GM12874 (cell line): Measurements from ENCODE around the gene ATP6V0E1.

ENCODE experiments used
- TF ChIP-seq, protein P1 (sequence below): IDR thresholded peaks from 2 replicates; pipeline ENCODE4 v1.5.1; 2011; ENCODE audit warnings: low read depth, mild to moderate bottlenecking, control low read depth, low read length, moderate library complexity; ENCODE audit not compliant: insufficient read depth

ATP6V0E1 gene

GRCh38 chr5:172957458-172957857 lies 26.1 kb upstream of the ATP6V0E1 start:
- TF ChIP-seq, protein P1, sequence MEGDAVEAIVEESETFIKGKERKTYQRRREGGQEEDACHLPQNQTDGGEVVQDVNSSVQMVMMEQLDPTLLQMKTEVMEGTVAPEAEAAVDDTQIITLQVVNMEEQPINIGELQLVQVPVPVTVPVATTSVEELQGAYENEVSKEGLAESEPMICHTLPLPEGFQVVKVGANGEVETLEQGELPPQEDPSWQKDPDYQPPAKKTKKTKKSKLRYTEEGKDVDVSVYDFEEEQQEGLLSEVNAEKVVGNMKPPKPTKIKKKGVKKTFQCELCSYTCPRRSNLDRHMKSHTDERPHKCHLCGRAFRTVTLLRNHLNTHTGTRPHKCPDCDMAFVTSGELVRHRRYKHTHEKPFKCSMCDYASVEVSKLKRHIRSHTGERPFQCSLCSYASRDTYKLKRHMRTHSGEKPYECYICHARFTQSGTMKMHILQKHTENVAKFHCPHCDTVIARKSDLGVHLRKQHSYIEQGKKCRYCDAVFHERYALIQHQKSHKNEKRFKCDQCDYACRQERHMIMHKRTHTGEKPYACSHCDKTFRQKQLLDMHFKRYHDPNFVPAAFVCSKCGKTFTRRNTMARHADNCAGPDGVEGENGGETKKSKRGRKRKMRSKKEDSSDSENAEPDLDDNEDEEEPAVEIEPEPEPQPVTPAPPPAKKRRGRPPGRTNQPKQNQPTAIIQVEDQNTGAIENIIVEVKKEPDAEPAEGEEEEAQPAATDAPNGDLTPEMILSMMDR, result no peak

DNA sequence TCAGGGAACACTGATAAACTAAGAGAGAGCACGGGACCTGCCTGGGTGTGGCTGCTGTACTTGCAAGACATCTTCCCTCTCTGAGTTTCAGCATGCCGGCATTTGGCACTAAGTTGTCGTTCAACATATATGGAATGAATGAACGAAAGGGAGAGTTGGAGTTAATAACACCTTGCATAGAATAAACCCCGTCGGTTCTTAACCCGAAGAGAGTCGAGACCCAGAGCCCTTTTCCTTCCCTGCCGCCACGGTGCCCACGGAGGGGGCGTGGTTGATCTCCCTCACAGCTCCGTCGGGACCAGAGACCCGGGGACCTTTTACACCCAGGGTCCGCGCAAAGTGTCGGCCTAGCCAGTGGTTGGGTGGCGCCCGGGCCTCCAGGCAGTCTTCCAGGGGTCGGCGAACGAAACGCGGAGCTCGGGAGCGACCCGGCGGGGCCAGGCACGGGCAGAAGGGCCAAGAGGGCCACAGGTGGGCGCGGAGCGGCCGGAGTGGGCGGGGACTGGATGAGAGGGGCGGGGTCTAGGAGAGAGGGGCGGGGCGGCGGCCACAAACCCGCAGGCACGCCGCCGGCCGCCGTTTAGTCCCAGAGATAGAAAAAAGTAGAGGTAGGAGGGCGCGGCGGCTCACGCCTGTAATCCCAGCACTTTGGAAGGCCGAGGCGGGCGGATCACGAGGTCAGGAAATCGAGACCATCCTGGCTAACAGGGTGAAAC lies 25.1 kb upstream of the ATP6V0E1 start:
- TF ChIP-seq, protein P1, result no peak

- TF ChIP-seq, protein P1, result no peak
Measured at GRCh38 chr5:172959824-172960799, 23.5 kb upstream of the ATP6V0E1 start.

- TF ChIP-seq, protein P1, result no peak
Measured at GRCh38 chr5:172969921-172970320, 13.7 kb upstream of the ATP6V0E1 start.

DNA sequence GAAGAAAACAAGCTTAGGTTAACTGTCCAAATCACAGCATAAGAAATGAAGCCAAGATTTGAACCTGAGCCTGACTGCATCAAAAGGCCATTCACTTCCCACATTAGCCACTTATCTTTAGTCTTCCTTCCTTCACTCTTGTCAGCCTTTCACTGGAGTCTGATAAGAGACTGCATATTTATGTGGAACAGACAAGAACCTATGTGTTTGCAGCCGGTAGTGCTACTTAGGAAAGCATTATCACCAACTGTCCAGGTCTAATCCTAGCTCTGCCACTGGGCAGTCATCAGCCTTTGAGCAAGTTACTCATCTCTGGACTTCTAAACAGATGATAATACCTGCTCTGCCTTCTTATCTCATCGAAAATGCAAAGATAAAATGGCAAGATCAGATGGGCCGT lies 12.1 kb upstream of the ATP6V0E1 start:
- TF ChIP-seq, protein P1, result no peak

- TF ChIP-seq, protein P1, result no peak
Measured at GRCh38 chr5:172972552-172972951, 11.0 kb upstream of the ATP6V0E1 start.

GRCh38 chr5:172973127-172973916 lies 10.2 kb upstream of the ATP6V0E1 start:
- TF ChIP-seq, protein P1, result no peak
